A549 treated with dexamethasone at 1 μM for 4 hours (cell line): Measurements from ENCODE around the gene KCNK17. TPM values are rescaled to one million over a fixed set of nuclear protein-coding genes. Genes with fewer than 3 reads are reported as not detected.

Experiments used
- total RNA-seq: library from RNA; stranded (reverse); fragments of 200-300 nt; extraction: Qiagen RNA extraction; gene quantifications from 5 replicates; pipeline ENCODE4 v1.2.3, GENCODE V29; 2022

KCNK17 gene, protein sequence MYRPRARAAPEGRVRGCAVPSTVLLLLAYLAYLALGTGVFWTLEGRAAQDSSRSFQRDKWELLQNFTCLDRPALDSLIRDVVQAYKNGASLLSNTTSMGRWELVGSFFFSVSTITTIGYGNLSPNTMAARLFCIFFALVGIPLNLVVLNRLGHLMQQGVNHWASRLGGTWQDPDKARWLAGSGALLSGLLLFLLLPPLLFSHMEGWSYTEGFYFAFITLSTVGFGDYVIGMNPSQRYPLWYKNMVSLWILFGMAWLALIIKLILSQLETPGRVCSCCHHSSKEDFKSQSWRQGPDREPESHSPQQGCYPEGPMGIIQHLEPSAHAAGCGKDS
- total RNA-seq: not detected in 5 replicates

DNA sequence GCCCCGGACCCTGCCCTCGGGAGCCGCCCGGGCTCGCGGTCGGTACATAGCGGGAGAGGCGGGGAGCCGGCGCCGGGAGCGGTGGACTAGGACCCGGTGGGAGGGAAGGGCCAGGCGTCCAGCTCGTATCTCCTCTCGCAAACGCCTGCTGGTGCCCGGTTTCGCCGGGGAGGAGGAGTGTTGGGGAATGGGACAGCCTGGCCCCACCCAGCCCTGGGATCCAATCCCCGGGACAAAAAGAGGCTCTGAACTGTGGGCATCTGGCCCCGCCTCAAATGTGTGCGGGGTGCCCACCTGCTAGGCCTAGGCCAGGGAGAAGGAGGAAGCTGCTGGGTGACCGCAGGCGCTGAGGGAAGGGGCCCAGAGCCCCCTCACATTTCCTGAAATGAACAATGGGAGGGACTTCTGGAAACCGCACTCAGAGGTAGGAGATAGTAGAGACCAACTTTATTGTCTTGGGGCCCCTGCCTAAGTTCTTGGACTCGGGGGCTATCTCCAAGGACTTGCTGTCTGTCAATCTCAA is at the start of gene KCNK17:
KCNK17 (minus strand) TSS at position 147 of the 523 bp plus-strand sequence; CDS start at position 48, 99 bp downstream.

DNA sequence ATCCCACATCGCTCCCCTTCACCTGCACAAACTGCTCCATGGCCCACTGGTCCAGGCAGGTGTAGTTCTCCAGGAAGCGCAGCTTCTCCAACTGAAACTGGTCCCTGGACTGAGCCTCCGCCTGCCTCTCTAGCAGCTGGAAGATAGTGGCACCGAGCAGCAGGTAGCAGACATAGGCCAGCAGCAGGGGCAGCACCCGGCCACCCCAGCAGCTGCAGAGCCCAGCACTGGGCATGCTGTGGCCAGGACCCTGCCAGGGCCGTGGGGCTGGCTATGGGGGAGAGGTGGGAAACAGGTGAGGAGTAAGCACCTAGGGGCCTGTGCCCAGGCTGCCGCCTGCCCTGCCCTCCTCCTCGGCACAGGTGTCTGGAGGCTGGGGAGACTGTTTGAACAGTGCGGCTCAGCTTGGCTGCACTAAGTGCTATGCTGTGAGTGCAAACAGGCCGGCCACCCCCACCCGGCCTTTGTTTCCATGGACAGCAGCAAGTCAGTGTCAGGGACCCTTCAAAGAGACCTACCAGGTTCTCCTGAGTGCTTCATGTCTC is 8.2 kb upstream of the KCNK17 start, which contains the start of gene KCNK16:
KCNK16 (minus strand) TSS at position 397 of the 545 bp plus-strand sequence; CDS start at position 235, 162 bp downstream.

Other genes with a start within 250 kb of the KCNK17 start
- 5.2 to 6.8 TPM (median 6.6 TPM) in 5 replicates for gene SAYSD1, start 199.2 kb downstream of the KCNK17 start, total RNA-seq
- 1.1 to 1.7 TPM (median 1.3 TPM) in 5 replicates for gene KCNK5, start 84.9 kb downstream of the KCNK17 start, total RNA-seq
- gene KCNK16, start 8.3 kb upstream of the KCNK17 start, total RNA-seq: not detected in 5 replicates